ENCODE data around the gene CD4.

CD4 gene

DNA sequence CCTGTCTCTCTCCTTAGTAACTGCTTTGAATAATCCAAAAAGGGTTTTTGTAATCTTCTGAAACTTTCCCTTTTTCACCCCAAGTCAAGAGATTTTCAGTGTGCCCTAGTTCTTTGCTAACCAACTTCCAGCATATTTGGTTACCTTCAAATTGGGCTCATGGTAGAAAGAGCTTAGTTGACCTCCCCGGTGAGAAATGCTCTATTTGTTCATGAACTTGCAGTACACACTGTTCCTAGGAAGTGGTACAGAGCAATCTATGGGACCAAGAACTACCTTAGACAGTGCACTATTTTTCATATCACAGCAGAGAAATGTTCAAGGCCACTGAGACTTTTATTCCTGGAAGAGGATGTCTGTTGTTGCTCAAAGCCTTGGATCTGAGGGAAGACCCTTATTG lies 64.3 kb downstream of the CD4 start:
- TF ChIP-seq, protein P1, sequence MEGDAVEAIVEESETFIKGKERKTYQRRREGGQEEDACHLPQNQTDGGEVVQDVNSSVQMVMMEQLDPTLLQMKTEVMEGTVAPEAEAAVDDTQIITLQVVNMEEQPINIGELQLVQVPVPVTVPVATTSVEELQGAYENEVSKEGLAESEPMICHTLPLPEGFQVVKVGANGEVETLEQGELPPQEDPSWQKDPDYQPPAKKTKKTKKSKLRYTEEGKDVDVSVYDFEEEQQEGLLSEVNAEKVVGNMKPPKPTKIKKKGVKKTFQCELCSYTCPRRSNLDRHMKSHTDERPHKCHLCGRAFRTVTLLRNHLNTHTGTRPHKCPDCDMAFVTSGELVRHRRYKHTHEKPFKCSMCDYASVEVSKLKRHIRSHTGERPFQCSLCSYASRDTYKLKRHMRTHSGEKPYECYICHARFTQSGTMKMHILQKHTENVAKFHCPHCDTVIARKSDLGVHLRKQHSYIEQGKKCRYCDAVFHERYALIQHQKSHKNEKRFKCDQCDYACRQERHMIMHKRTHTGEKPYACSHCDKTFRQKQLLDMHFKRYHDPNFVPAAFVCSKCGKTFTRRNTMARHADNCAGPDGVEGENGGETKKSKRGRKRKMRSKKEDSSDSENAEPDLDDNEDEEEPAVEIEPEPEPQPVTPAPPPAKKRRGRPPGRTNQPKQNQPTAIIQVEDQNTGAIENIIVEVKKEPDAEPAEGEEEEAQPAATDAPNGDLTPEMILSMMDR (IDR thresholded peaks at IDR 0.05), result no peak

DNA sequence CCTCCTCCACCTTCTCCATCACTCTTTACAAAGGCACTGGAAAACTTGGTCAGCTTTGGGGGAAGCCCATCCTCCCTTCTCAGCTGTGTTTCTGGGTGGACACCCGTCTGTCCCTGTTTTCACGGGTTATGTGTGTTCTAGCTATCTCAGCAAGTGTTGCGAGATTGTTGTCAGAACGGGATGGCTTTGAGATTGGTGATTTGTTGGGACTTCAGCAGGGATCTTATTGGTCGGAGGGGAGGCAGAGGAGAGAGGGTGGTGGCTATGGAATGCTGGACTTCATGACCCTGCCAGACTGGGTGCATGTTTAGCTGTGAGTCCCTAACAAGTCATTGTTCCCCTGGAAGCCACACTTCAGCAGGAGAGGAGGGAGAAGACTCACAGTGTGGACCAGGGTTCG lies 64.7 kb downstream of the CD4 start:
- TF ChIP-seq, protein P1 (IDR thresholded peaks at IDR 0.05), result no peak

DNA sequence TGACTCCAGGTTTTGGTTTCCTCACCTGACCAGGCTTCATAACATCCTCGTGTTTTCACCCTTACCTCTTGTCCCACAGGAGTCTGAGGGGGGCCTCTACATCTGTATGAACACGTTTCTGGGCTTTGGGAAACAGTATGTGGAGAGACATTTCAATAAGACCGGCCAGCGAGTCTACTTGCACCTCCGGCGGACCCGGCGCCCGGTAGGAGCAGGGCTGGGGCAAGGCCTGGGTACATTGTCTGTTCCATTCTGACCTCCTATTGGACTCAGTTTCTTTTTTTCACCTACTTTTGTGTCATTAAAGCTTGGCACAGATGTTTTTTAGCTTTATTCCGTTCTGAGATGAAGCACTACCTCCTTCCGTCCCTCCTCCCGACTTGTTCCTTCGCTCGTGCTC lies 66.0 kb downstream of the CD4 start:
- TF ChIP-seq, protein P1 (IDR thresholded peaks at IDR 0.05), result no peak

DNA sequence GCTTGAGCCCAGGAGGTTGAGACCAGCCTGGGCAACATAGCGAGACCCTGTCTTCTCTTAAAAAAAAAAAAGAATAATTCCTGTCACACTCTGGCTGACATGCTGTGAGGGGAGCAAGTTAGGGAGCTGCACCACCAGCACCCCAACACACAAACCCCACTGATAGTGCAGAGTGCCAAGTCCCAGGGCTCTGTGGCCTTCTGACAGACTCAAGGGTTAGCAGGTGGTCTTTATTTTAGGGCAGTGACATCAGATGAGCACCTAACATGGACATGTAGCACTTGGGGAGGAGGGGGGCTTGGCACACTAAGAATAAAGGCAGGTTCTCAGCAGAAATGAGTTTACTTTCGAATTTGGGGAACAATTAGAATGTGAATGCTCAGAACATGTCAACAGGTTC lies 69.5 kb downstream of the CD4 start:
- TF ChIP-seq, protein P1 (IDR thresholded peaks at IDR 0.05), result no peak

DNA sequence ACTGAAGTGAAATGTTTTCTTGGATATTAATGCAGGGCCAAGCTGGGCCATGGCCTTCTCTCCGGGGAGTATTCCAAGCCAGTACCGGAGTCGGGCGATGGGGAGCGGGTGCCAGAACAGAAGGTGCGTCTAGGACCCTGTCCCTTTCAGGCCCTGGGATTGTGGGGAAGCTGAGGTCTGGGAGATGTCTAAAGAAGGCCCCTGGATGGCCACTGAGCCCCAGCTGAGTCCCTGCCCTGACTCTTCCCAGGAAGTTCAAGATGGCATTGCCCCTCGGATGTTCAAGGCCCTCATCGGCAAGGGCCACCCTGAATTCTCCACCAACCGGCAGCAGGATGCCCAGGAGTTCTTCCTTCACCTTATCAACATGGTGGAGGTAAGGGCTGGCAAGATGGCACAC lies 70.8 kb downstream of the CD4 start:
- TF ChIP-seq, protein P1 (IDR thresholded peaks at IDR 0.05), result no peak

DNA sequence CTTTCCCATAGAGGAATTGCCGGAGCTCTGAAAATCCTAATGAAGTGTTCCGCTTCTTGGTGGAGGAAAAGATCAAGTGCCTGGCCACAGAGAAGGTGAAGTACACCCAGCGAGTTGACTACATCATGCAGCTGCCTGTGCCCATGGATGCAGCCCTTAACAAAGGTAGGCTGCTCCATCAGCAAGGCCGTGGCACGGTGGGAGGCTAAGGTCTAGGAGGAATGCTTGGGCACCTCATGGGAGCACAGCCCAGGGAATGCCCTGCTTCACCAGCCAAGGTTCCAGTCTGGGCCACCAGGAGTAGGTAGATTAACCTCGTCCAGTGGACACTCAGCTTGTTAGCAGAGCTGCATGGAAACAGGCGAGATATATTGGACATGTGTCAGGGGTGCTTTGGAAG lies 71.6 kb downstream of the CD4 start:
- TF ChIP-seq, protein P1 (IDR thresholded peaks at IDR 0.05), result no peak

DNA sequence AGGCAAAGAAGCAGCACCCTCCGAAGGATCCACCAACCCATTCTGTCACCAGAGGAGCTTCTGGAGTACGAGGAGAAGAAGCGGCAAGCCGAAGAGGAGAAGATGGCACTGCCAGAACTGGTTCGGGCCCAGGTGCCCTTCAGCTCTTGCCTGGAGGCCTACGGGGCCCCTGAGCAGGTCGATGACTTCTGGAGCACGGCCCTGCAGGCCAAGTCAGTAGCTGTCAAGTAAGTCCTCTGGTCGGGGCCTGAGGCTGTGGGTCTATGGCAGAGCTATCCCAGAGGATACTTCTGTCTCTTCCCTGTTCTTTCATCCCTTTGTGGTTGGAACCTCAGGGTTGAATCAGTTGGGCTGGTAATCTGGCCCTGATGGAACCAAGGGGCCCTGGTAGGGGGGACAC lies 72.1 kb downstream of the CD4 start:
- TF ChIP-seq, protein P1 (IDR thresholded peaks at IDR 0.05), result no peak

DNA sequence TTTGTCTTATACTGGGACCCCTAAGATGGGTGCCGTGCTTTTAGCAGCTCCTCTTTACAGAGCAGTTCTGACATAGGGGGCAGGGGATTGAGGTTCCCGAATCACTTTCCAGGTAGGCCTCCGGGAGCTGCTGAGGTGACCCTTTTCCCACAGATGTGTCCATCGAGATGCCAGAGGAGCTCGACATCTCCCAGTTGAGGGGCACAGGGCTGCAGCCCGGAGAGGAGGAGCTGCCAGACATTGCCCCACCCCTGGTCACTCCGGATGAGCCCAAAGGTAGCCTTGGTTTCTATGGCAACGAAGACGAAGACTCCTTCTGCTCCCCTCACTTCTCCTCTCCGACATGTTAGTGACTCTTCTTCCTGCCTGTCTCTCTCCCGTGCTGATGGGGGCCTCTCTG lies 73.7 kb downstream of the CD4 start:
- TF ChIP-seq, protein P1 (IDR thresholded peaks at IDR 0.05), result no peak
